Testis (tissue), 3 donors: ENCODE results near the gene KRT15. TPM values are rescaled to one million over a fixed set of nuclear protein-coding genes. Genes with fewer than 3 reads are reported as not detected.

Experiments used
- DNase-seq: peaks from one replicate; pipeline ENCODE4 v3.0.0-alpha.2; 2019
- H3K27ac ChIP-seq, 2 donors: fragments of 200-600 bp; sonication (generic); one replicate each; pipeline ENCODE4 v1.5.1; 2019
- H3K27me3 ChIP-seq: fragments of 200-600 bp; sonication (generic); one replicate; pipeline ENCODE4 v1.5.1; 2019
- H3K36me3 ChIP-seq: fragments of 200-600 bp; sonication (generic); one replicate; pipeline ENCODE4 v1.5.1; 2017; ENCODE audit warnings: low read depth; ENCODE audit errors: missing control alignments
- H3K4me1 ChIP-seq: fragments of 200-600 bp; sonication (generic); one replicate; pipeline ENCODE4 v1.5.1; 2019
- H3K4me3 ChIP-seq, 2 donors: fragments of 200-600 bp; sonication (generic); one replicate each; pipeline ENCODE4 v1.5.1; 2017 to 2019
- H3K9me3 ChIP-seq: fragments of 200-600 bp; sonication (generic); one replicate; pipeline ENCODE4 v1.5.1; 2017
- POLR2A ChIP-seq: fragments of 450-650 bp; IDR thresholded peaks from one replicate; pipeline ENCODE4 v1.6.1; 2017; ENCODE audit warnings: antibody characterized with exemption, mild to moderate bottlenecking, moderate library complexity
- WGBS, 2 donors: methylation state at CpG; one replicate each; pipeline ENCODE4 v1.1.5; 2018; 5-methylcytosine and 5-hydroxymethylcytosine counted together
- intact Hi-C: fragments of 100-400 bp; cut with DNase I; formaldehyde crosslinking; loops from one replicate; pipeline ENCODE4 v1.15.1; 2023; ENCODE audit warnings: low total_unique reads
- polyA plus RNA-seq: library from polyadenylated mRNA; stranded (reverse); fragments of 350-450 nt; fragmentation: Illumina TruSeq; extraction: RNeasy Lipid Tissue Mini Kit (QIAGEN cat#74804); gene quantifications from one replicate; pipeline ENCODE4 v1.2.3, GENCODE V29; 2014; ENCODE audit warnings: low read depth, low replicate concordance; ENCODE audit not compliant: insufficient read depth
- total RNA-seq, 2 donors: library from RNA; depleted of rRNA; stranded (reverse); fragments of >200 nt; gene quantifications; one replicate each; pipeline ENCODE4 v1.2.3, GENCODE V29; 2016
- TF ChIP-seq, protein P1 (sequence below), 3 experiments: fragments of 450-650 bp in 2 of 3; fragments of 200-600 bp in 1 of 3; sonication (generic) in 1 of 3; IDR thresholded peaks; one replicate each; pipeline ENCODE4 v1.5.1; 2016 to 2019; ENCODE audit warnings: antibody characterized with exemption in 3 of 3, mild to moderate bottlenecking in 2 of 3, moderate library complexity in 1 of 3

Gene KRT15
- total and polyA plus RNA-seq, 3 donors from 2014 or later, result 5.8 to 21.7 (median 19.4) TPM

DNA sequence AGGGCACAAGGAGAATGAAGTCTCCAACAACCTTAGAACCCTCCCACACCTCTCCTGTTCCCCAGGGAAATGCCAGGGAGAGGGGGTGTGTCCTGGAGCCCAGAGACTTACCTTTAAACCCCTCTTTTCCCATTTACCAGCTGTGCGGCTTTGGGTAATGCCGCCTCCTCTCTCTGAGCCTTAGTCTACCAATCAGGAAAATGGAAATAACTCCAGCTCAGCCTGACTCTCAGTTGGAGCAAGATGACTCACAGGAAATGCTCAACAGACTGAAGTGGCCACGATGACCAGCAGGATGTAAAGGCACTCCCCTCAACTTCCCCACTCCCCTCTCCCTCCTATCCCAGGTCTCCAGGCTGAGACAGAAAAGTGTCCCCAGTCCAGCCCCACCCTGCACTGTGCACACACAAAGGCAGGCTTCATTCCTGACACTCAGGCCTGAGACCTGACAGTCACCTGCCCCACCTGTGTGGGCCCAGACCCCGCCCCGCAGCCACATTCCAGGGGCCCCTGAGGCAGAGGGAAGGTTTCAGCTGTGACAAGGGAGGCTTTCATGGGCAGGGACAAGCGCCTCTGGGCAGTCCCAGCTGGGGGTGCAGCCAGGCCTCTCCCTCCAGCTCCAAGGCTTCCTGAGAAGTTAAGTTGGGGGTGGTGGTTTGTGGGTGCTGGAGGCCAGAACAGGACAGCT lies 3.0 kb upstream of the KRT15 start:
- no peak overlapping the region for H3K27ac ChIP-seq
- intact Hi-C loops, result no loop called here
- no peak for DNase-seq

DNA sequence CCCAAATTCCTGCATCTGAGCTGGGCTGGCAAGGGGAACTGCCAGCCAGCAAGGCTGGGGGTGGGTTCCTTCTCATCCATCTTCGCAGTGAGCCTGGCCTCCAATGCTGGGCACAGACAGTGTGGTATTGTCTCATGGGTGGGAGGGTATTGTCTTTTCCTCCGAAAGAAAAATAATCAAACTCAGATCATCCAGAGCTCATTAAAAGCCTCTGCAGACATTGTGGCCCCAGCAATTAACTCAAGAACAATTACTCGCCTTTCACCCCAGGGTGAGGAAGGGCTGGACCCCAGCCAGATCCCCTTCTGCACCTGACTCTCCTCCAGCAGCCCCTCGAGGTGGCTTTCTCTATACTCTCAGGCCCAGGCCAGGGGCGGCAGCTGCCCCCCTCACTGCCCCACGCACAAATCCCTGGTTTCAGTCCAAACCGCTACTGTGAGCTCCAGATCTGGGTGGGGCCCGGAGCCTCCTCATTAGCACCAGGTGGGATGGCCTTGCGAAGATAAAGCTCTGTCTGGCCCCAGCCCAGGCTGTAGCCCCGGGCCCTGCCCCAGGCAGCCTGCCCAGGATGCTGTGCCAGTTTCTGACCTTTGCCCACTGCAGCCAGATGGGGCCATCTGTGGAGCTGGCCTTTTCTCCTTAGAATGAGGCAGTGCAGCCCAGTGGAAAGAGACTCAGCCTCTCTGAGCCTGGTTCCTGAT lies 2.3 kb upstream of the KRT15 start:
- peaks cover 11% of the 10 kb centered on the region for H3K4me1 ChIP-seq
- H3K4me3 ChIP-seq, result no peak overlapping the region
- H3K27me3 ChIP-seq, result no peaks in the 10 kb centered on the region
- H3K36me3 ChIP-seq, result no peaks in the 10 kb centered on the region
- no peak for TF ChIP-seq POLR2A
- TF ChIP-seq, protein P1, sequence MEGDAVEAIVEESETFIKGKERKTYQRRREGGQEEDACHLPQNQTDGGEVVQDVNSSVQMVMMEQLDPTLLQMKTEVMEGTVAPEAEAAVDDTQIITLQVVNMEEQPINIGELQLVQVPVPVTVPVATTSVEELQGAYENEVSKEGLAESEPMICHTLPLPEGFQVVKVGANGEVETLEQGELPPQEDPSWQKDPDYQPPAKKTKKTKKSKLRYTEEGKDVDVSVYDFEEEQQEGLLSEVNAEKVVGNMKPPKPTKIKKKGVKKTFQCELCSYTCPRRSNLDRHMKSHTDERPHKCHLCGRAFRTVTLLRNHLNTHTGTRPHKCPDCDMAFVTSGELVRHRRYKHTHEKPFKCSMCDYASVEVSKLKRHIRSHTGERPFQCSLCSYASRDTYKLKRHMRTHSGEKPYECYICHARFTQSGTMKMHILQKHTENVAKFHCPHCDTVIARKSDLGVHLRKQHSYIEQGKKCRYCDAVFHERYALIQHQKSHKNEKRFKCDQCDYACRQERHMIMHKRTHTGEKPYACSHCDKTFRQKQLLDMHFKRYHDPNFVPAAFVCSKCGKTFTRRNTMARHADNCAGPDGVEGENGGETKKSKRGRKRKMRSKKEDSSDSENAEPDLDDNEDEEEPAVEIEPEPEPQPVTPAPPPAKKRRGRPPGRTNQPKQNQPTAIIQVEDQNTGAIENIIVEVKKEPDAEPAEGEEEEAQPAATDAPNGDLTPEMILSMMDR (IDR thresholded peaks at IDR 0.05), result no peak
- intact Hi-C loops, result no loop called here
- H3K27ac ChIP-seq, result no peak overlapping the region
- no peaks in the 10 kb centered on the region for H3K9me3 ChIP-seq
- no peak for DNase-seq
- 45 to 65% methylated on average over 7 to 10 of the region's 10 CpGs for WGBS, 2 donors

More for the DNA sequence above, 3.0 kb upstream of the KRT15 start:
- H3K9me3 ChIP-seq, result no peaks in the 10 kb centered on the region
- no peaks in the 10 kb centered on the region for H3K36me3 ChIP-seq
- H3K27me3 ChIP-seq, result no peaks in the 10 kb centered on the region
- TF ChIP-seq, protein P1 (IDR thresholded peaks at IDR 0.05), result no peak
- TF ChIP-seq POLR2A, result no peak
- H3K4me3 ChIP-seq, result no peak overlapping the region
- 71 to 83% methylated on average over 3 to 6 of the region's 6 CpGs for WGBS, 2 donors
- peaks cover 11% of the 10 kb centered on the region for H3K4me1 ChIP-seq

DNA sequence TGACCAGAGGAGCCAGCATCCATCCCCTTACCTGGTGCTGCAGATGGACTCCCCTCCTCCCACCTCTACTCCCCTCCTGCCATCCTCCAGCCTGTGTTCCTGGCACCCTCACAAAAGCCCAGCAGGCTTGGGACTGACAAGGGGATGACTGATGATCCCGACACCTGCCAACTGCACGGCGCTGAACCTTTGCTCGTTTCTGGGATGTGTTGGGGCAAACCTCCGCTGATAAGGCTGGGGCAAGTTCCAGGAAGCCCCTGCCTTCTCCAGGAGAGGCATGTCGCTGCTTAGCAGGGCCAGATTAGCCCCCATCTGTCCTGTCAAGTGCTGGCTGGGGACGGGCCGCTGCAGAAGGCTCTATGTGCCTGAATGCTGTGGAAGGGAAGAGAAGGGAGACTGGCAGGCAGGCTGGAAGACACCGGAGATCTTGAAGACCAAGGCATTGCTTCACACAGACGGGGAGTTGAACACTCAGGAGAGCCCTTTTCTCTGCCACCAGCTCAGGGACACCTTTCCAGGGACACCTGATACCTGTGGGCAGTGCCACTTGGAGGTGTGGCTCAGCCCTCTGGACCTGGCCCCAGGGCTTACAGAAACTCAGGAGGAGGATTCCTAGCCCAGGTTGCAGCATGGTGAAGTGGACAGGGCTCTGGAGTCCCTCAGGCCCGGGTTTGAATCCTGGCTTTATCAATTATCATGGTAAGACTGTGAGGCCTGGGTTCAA lies 973 bp upstream of the KRT15 start:
- no peak overlapping the region for H3K4me3 ChIP-seq
- no peak for DNase-seq
- H3K27me3 ChIP-seq, result no peaks in the 10 kb centered on the region
- no peaks in the 10 kb centered on the region for H3K36me3 ChIP-seq
- no peak overlapping the region for H3K27ac ChIP-seq
- H3K9me3 ChIP-seq, result no peaks in the 10 kb centered on the region
- 77 to 83% methylated on average over 4 to 9 of the region's 11 CpGs for WGBS, 2 donors
- intact Hi-C loops, result no loop called here
- no peak for TF ChIP-seq POLR2A
- TF ChIP-seq, protein P1 (IDR thresholded peaks at IDR 0.05), result no peak
- peaks cover 11% of the 10 kb centered on the region for H3K4me1 ChIP-seq

DNA sequence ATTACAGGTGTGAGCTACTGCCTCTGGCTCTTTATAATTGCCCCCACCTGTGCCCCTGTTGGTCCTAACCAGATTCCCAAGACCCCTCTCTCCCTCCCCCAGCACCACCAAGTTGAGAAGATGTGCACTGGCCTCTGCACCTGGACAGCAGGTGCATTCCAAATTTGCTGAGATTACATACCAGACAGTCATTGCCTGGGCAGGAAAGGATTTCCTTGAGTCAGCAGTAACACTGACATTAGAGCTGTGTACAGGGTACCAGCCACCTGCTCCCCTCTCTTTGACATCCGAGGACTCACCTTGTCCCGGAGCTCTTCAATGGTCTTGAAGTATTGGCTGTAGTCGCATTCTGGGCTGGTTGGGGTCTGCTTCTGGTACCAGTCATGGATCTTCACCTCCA lies 659 bp downstream of the KRT15 start:
- no peaks in the 10 kb centered on the region for H3K9me3 ChIP-seq
- no peak overlapping the region for H3K4me3 ChIP-seq
- H3K36me3 ChIP-seq, result no peaks in the 10 kb centered on the region
- H3K27ac ChIP-seq, result no peak overlapping the region
- no peak for DNase-seq
- WGBS, 2 donors, result 98% methylated on average over 3 of the region's 3 CpGs; no CpG with 5 or more reads in 1 of the 2 donors
- peaks cover 6% of the 10 kb centered on the region for H3K4me1 ChIP-seq
- intact Hi-C loops, result no loop called here
- no peaks in the 10 kb centered on the region for H3K27me3 ChIP-seq
- TF ChIP-seq, protein P1 (IDR thresholded peaks at IDR 0.05), result no peak
- TF ChIP-seq POLR2A, result no peak
